Muscle of back (tissue), 11 donors: ENCODE data around the gene CDK6. TPM values are rescaled to one million over a fixed set of nuclear protein-coding genes. Genes with fewer than 3 reads are reported as not detected.
"Not testable (repeated sequence)": the region's sequence is repeated elsewhere in the genome, so short reads cannot be mapped to it uniquely, and the experiment has no call there.

ENCODE experiments used
- DNase-seq, 3 donors: peaks; one replicate each; pipeline versions ENCODE4 v3.0.0 to v3.0.0-alpha.2; 2013
- polyA plus RNA-seq, 10 donors: library from polyadenylated mRNA; unstranded; fragments of 120-200 nt; gene quantifications; one replicate each; pipeline ENCODE4 v1.2.1, GENCODE V29; 2013; ENCODE audit not compliant: insufficient read length in 10 of 10

Gene CDK6
- polyA plus RNA-seq, 10 donors: 37.5 to 68.7 (median 57.2) TPM

DNA sequence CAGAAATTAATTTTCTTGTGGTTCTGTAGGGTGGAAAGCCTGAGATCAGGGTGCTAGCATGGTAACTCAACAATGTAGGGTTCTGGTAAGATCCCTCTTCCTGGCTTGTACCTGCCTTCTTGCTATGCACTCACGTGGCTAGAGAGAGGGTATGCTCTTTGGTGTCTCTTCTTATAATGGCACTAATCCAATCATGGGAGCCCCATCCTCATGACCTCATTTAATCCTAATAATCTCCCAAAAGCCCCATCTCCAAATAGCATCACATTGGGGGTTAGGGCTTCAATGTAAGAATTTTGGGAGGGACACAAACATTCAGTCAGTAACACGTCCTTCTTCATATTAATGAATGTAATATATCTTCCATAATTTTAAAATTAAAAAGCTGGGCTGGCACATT lies 206.6 kb downstream of the CDK6 start:
- DNase-seq: no peak

DNA sequence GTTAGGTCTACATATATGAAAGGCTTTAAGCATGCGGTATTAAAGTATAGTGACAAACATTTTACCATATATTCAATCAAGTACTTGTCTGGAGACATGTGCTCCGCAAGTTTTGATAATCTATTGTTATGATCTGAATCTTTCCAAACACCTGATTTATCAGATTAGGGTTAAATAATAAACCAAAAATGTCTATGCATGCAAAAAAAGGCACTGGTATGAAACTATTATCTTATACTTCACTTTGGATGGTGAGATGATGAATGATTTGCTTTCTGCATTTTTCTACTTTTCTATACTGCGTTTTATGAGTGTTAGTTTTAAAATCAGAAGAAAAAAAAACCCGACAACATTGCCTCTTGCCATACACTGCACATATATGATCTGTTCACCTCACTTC lies 208.4 kb downstream of the CDK6 start:
- no peak for DNase-seq

GRCh38 chr7:92626281-92626809 lies 210.0 kb downstream of the CDK6 start:
- DNase-seq: no peak

- DNase-seq: no peak
Observed at GRCh38 chr7:92625617-92626016, 210.8 kb downstream of the CDK6 start.

GRCh38 chr7:92624298-92624996 lies 211.9 kb downstream of the CDK6 start:
- no peak for DNase-seq

GRCh38 chr7:92623544-92623943 lies 212.8 kb downstream of the CDK6 start:
- no peak for DNase-seq

DNA sequence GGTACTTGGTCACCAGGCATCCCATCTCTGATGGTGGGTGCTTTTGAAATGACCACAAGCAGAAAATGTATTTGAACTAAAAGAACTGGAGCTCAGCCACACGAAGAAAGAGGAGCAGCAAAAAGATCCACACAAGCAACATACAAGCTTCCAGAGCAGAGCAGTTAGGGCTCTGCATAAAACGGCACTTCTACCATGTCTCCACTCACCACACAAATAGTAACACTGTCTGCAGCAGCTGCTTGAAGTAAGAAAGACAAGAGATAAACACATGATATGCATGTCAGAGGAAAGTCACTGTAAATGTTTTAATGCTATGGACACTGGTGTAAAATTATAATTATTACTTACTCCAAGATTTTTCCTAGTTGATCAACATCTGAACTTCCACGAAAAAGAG lies 213.7 kb downstream of the CDK6 start:
- DNase-seq: no peak

- no peak for DNase-seq
Observed at GRCh38 chr7:92622030-92622429, 214.3 kb downstream of the CDK6 start.

- DNase-seq: no peak
Observed at GRCh38 chr7:92621561-92622023, 214.8 kb downstream of the CDK6 start.

DNA sequence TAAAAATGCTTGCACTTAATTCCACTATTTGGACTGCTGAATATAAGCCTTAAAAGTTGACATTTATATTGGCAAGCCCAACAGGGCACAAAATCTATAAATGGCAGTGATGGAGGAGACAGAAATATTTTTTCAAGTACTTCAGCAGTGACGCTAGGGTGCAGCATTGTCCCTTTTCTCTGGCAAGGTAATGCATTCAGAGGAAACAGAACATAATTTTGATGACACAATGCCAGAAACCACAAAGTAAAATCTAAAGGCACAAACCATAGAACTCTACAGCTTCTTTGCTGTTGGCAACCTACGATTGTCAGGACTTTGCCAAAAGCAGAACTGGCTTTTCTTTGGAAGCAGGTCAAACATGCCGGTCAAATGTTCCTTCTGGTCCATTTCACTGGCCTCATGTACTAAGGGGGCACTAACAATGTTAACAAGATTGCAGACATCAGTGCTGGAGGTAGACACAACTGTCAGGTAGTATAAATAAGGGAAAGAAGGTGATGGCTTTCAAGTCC lies 215.3 kb downstream of the CDK6 start:
- peak; percentile 86 to 91 (median 86) for DNase-seq

DNA sequence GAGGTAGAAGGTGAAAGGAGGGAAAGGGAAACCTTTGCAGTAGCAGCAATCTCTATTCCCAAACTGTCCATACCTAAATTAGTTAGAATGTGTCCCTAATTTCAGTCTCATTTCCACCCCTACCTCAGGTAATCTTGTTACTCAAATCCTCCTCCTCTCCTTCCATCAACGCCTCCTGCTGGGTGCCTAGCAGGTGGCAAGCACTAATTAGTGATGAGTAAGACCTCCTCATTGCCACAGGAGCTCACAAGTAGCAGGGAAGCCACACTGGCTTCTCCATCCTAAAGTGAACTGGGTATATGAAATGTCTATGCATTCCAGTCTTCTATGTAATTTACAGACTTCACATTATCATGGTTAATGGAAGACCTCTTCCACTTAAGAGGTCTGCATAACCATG lies 220.5 kb downstream of the CDK6 start:
- DNase-seq: no peak

- peak; percentile 53 to 75 (median 63) for DNase-seq
Observed at GRCh38 chr7:92614660-92615174, 221.7 kb downstream of the CDK6 start.

- DNase-seq: no peak
Observed at GRCh38 chr7:92613720-92614119, 222.7 kb downstream of the CDK6 start.

- no peak for DNase-seq
Observed at GRCh38 chr7:92613214-92613613, 223.2 kb downstream of the CDK6 start.

- peak in 1 of 3 donors; percentile 56 for DNase-seq
Observed at GRCh38 chr7:92612501-92612900, 223.9 kb downstream of the CDK6 start.

DNA sequence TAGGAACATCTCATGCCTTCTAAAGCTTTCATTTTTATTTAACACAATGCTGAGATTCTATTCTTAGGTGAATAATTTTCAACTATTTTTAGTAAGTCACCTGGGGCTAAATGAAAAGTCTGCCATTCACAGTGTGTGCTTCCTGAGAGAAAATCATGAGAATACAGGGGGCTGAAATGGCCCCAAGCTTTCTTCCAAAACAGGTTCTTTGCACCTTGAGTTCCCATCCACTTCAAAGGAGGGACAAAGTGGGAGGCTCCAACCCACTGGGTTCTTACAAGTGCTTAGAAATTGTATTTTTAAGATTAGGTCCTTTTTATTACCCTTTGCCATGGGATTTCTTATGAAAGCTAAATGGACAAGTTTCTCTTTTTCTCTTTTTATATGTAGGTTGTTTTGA lies 224.6 kb downstream of the CDK6 start:
- DNase-seq: no peak

DNA sequence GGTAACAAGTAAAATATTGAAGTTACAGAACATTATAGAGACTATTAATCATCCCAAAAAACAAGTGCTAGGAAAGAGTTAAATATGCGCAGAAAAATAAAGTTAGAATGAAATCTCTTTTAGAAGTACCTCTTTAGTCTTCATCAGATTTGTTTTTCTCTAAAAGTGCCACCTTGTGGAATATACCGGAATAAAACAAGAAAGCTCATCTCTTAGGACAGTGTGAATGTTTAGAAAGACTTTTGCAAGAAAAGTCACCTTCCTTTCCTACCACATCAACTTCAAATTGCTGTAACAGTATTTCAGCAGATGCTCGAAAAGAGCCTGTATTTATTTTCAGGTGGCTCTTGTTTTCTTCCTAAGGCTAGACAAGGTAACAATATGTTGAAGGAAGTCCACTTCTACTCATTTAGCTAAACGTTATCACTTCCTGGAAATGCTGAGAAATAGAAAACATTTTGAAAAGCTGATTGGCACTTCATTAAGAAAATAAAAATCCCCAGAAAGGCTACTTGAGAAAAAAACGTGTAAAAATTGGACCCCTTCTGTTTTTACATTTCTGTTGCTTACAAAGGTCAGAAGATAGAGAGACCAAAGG lies 226.4 kb downstream of the CDK6 start:
- DNase-seq: peak in 1 of 3 donors; percentile 37

GRCh38 chr7:92608380-92609322 lies 227.7 kb downstream of the CDK6 start:
- no peak for DNase-seq

- no peak for DNase-seq
Observed at GRCh38 chr7:92606985-92607384, 229.4 kb downstream of the CDK6 start.

GRCh38 chr7:92604517-92604916 lies 231.9 kb downstream of the CDK6 start:
- DNase-seq: not testable (repeated sequence)

DNA sequence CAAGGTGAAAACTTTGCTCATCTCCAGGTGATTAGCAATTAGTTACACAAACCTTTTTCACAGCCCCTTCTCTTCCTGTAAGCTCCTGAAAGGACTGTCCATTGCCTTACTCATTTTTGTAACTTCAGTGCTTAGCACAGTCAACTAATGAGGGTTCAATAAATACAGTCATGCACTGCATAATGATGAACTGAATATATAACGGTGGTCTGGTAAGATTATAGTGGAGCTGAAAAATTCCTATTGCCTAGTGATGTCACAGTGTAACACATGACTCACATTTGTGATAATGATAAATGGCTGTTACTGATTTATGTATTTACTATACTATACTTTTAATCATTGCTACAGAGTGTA lies 233.3 kb downstream of the CDK6 start:
- DNase-seq: no peak
